CD4-positive, alpha-beta T cell treated with Interleukin-1 beta for 1 hour (primary cell): ENCODE data around the gene PRUNE1.
A peak's percentile ranks its signal among the peaks of the same experiment; 100 is the strongest.

Source experiments
- DNase-seq, 2 donors: peaks; one replicate each; pipeline ENCODE4 v3.0.0-alpha.2; 2020 to 2022

Gene PRUNE1

GRCh38 chr1:151007853-151008243, 401 bp upstream of the PRUNE1 start:
- DNase-seq: no peak

GRCh38 chr1:151009206-151009587, 948 bp downstream of the PRUNE1 start:
- no peak for DNase-seq

- DNase-seq: no peak
Observed at GRCh38 chr1:151009674-151010345, 1.6 kb downstream of the PRUNE1 start.

GRCh38 chr1:151010346-151010726, 2.1 kb downstream of the PRUNE1 start:
- no peak for DNase-seq

GRCh38 chr1:151011154-151011850, 3.1 kb downstream of the PRUNE1 start:
- no peak for DNase-seq

- DNase-seq: no peak
Observed at GRCh38 chr1:151012684-151013471, 4.6 kb downstream of the PRUNE1 start.

- no peak for DNase-seq
Observed at GRCh38 chr1:151013518-151013917, 5.3 kb downstream of the PRUNE1 start.

- peak; percentile 87 to 90 for DNase-seq
Observed at GRCh38 chr1:151024540-151025146, 16.4 kb downstream of the PRUNE1 start.

GRCh38 chr1:151026460-151026859, 18.2 kb downstream of the PRUNE1 start:
- no peak for DNase-seq

GRCh38 chr1:151032164-151032563, 23.9 kb downstream of the PRUNE1 start:
- DNase-seq: no peak

- no peak for DNase-seq
Observed at GRCh38 chr1:151035167-151035566, 26.9 kb downstream of the PRUNE1 start.

- DNase-seq: no peak
Observed at GRCh38 chr1:151036356-151036755, 28.1 kb downstream of the PRUNE1 start, which contains the start of gene BNIPL. Gene BNIPL, plus strand, starts transcription at chr1:151036586. Its CDS starts 140 bp downstream, at chr1:151036726.

- DNase-seq: no peak
Observed at GRCh38 chr1:151037032-151037431, 28.8 kb downstream of the PRUNE1 start.

- DNase-seq: no peak
Observed at GRCh38 chr1:151039521-151039920, 31.3 kb downstream of the PRUNE1 start.

- DNase-seq: peak in 1 of 2 donors; percentile 31
Observed at GRCh38 chr1:151043163-151043562, 34.9 kb downstream of the PRUNE1 start.

- peak; percentile 62 to 68 for DNase-seq
Observed at GRCh38 chr1:151047591-151047924, 39.3 kb downstream of the PRUNE1 start, which contains the start of gene C1orf56. Gene C1orf56, plus strand, starts transcription at chr1:151047751. Its CDS starts 97 bp downstream, at chr1:151047848.

GRCh38 chr1:151047925-151048644, 39.8 kb downstream of the PRUNE1 start:
- peak; percentile 68 to 70 for DNase-seq

GRCh38 chr1:151048645-151049032, 40.4 kb downstream of the PRUNE1 start:
- DNase-seq: peak in 1 of 2 donors; percentile 31

GRCh38 chr1:151049458-151049857, 41.2 kb downstream of the PRUNE1 start:
- DNase-seq: no peak

GRCh38 chr1:151050051-151050688, 41.9 kb downstream of the PRUNE1 start:
- no peak for DNase-seq

GRCh38 chr1:151051356-151052009, 43.2 kb downstream of the PRUNE1 start:
- DNase-seq: no peak
